Kidney glomerular epithelial cell (primary cell): ENCODE measurements around the gene PXK.
"Not testable (repeated sequence)": the region's sequence is repeated elsewhere in the genome, so short reads cannot be mapped to it uniquely, and the experiment has no call there.

Source experiments
- DNase-seq: peaks from one replicate; lab custom pipeline; 2025; lab: John Stamatoyannopoulos, UW

Gene PXK

DNA sequence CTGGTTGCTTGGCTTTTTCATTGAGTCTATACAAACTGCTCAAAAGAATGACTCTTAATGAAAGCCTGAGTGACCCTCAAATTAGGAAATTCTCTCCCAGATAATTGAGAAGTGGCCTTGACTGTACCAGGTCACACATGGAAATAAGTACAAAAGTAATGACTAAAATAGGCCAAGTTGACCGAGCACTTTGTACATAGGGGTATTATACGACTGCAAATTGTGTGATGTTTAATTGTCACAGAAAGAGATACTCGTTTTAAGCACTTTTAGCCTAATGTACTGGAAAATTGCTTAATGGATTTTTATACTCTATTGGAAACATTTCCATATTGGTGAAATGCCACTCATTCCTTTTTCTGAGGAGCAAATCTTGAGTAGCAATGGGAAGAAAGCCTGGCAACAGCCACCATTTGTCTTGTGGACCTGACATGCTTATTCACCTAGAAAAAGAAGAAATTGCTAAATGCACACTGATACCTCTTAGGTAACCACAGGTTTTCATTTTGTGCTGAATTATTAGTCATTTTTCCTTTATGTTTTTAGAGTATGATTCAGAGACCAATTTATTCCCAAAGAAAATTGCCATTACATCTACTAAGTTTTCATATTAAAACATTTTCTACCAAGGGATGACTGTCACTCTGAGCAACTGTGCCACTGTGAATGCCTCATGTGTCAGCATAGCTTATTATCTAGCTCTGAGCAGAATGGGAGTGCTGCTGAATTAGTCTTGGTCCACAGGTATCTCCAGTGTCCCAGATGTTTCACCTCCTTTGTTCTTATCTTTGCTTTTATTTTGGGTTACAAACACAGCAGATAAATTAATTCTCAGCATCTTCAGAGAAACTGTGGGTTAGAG, 8.9 kb upstream of the PXK start:
- DNase-seq = no peak

DNA sequence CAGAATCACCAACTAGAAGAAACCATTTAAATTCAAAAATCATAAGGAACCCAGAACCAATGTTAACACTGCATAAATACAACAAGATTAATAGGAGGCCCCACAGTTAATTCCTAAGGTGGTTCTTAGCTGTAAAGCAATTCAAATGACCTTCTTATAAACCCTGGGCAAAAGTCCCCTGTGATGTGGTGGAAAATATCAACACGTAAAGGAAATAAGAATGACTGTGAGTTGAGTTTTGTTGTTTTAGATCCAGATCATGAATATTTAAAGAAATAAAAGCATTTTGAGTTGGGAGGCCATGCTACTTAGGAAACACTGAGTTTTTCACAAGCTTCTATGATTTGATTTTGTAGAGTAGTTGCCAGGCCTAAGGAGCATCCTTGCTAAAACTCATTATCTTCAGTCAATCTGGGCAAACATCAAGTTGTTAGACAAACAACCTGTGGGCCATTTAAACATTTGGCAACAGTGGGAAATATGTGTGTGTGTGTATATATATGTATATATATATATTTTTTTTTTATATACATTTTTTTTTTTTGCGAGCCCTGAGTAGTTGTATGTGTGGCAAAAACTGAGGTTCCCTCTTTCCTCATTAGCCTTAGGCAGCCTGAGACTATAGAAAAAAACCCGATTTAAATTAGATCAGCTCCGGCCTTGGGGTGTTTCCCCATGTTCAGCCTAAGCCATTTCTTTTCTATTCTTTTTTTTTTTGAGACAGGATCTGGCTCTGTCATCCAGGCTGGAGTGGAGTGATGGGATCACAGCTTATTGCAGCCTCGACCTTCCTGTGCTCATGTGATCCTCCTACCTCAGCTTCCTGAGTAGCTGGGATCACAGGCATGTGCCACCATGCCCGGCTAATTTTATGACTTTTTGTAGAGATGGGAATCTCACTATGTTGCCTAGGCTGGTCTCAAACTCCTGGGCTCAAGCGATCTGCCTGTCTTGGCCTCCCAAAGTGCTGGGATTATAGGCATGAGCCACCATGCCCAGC, 8.0 kb upstream of the PXK start:
- DNase-seq = no peak

DNA sequence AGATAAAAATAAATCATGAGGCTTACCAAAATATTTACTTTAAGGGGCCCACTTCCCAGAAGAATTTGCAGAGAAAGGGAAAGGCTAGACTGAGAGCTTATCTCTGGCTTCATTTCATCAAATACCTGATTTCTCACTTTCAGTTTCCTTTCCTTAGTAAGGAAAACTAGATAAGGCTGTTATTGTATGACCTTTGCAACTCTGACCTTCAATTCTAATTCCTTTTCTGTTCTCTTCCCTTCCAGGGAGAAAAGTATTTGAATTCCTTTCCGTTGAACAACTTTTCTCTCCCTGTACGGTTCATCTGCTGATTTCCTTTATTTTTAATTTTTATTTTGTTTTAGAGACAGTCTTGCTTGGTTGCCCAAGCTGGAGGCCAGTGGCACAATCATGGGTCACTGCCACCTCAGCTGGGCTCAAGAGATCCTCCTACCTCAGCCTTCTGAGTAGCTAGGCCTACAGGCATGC, 7.1 kb upstream of the PXK start:
- DNase-seq = peak; percentile 68

DNA sequence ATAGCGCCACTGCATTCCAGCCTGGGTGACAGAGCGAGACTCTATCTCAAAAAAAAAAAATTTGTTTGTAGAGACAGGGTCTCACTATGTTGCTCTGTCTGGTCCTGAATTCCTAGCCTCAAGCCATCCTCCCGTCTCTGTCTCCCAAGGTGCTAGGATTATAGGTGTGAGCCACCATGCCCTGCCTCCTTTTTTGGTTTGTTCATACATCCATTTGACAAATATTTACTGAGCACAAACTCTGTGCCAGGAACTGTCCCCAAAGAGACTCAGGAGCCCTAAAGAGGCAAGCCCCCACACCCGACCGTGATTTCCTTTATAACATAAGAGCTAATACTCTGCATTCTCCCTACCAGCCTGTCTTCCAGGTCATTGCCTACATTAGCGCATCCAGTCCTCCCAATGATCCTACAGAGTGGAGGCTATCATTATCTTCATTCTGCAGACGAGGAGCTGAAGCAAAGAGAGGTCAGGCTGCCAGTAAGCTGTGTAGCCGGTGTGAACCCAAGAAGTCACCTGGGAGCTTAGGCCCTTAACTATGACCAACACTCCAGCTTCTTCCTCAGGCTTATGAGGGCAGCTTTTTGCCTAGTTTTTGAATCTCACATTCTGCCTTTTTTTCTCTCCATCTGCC, 6.3 kb upstream of the PXK start:
- DNase-seq = no peak

DNA sequence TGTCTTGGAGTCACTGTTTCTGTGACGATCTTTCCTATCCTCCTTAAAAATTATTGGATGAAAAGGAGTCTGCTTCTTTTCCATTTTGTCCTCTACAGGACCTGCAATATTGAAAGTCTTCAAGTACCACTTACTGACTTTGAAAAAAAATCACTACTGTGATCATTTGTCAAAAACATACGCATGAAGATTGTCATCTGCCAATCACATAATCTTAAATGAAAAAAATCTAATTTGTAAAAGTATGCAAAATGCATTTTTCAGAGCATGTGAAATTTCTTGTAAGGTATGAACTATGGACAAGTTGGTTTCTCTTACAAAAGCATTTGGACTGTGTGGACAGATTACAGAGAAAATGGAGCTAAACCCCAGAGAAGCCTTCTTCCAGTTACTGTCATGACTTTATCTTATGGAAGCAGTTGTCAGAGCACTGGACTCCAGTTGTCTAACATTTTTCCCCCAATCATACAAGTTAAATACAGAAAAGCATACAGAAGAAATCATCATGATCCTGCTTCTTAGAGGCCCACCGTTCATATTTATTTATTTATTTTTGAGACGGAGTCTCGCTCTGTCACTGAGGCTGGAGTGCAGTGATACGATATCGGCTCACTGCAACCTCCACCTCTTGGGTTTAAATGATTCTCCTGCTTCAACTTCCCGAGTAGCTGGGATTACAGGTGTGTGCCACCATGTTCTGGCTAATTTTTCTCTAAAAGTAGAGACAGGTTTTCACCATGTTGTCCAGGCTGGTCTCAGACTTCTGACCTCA, 3.4 kb upstream of the PXK start:
- DNase-seq = no peak

DNA sequence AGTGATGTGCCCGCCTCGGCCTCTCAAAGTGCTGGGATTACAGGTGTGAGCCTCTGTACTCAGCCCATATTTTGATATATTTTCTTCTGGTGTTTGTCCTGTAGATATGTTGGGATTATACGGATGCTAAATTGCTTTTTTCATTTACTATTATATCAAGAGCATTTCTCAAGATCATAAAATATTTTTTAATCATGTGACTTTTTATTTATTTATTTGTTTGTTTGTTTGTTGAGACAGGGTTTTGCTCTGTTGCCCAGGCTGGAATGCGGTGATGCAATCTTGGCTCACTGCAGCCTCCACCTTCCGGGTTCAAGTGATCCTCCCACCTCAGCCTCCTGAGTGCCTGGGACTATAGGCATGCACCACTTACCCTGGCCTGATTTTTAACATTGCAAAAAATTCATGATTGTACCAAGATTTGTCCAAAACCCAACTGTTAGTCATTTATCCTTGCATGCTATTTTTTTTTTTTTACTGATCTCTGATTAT, 2.7 kb upstream of the PXK start:
- no peak for DNase-seq

DNA sequence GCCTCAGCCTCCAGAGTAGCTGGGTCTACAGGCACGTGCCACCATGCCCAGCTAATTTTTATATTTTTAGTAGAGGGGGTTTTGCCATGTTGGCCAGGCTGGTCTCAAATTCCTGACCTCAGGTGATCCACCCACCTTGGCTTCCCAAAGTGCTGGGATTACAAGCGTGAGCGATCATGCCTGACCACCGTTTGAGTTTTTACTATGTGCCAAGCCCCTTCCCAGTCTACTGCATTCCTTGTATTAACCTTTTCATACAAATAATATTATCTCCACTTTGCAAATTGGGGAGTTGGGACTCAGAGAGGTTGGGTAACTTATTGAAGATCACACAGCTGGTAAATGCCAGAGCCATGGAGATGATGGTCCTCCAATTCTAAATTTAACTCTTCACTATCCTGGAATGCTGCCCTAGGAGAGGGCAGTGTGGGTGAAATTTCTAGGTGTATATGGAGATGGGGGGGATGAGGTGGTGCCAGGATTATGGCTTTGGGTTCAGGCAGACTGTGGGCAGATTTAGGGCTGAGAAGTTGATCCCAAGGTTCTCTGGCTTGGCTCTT, 1.0 kb upstream of the PXK start:
- DNase-seq = no peak

DNA sequence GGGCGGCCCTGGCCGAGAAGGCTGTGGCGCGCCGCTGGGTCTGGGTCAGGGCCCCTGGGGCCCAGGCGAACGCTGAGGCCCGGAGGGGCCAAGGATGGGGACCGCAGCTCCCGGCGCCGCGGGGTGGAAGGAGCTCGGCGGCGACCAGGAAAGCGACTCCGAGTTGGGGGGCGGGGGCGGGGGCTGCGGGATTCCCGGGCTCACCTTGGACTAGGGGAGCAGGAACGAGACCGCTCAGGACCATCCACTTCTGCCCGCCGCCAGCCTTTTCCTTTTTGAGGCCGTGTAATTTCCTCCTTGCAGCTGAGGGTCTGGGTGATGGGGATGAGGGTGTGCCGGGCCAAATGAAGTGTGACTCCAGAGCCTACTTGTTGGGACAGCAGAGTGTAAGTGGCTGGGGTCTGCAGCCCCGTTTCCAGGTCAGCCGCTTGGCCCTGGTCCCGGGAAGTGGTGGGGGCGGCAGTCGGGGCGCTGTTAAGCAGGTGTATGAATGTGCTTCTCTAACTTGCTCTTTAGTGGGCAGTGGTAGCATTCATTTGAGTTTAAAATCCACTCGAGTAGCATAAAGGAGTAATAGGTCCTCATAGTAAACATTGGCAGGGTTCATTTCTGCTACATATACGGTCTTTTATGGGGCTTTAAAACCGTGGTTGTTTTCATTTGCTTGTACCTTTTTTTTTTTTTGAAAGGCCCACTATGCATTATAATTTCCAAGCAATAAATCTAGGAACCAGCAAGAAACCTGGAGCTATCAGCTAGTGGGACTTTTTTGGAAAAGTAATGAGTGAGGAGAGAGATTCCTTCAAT, 717 bp downstream of the PXK start:
- peak; percentile 38 for DNase-seq

DNA sequence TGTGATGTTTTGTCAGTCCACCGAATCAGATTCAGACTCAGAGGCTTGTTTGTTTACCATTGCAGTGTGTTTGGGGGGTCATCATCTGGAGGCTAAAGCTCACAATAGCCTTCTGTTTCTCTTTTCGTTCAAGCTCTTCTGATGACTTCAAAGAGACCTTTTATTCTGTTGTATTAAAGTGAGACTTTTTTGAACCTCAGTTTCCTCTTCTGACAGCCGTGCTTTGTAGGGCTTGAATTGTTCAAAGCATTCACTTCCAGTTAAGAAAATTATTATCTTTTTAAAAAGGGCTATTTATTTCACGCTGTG, 1.3 kb downstream of the PXK start:
- no peak for DNase-seq

DNA sequence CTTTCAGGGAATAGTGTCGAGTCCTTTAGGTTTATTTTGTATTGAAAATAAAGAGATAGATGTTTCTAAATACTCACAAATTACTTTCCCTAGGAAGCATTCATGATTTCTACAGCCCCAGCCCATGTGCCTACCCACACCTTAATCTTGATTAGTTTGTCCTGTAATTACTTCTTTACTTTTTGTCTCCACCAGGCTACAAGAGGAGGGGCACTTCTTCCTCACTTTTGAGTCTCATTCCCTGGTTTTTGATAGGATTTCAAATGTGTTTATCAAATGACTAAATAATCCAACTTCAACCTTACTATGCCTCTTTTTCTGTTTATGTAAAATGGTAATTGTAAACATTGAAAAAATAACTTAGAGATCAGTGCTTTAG, 1.8 kb downstream of the PXK start:
- no peak for DNase-seq

DNA sequence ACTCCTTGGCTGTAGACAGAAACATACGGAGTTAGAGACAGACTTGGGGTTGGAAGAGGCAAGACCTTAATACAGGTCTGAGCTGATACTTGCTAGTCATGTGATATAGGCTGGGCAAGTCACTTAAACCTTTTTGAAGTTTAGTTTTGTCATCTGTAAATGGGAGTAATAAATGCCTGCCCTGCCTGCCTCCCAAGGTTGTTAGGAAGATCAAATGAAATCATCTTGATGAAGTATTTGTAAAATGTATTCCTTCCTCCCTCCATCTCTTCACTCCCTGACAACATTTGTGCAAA, 2.9 kb downstream of the PXK start:
- DNase-seq = no peak

DNA sequence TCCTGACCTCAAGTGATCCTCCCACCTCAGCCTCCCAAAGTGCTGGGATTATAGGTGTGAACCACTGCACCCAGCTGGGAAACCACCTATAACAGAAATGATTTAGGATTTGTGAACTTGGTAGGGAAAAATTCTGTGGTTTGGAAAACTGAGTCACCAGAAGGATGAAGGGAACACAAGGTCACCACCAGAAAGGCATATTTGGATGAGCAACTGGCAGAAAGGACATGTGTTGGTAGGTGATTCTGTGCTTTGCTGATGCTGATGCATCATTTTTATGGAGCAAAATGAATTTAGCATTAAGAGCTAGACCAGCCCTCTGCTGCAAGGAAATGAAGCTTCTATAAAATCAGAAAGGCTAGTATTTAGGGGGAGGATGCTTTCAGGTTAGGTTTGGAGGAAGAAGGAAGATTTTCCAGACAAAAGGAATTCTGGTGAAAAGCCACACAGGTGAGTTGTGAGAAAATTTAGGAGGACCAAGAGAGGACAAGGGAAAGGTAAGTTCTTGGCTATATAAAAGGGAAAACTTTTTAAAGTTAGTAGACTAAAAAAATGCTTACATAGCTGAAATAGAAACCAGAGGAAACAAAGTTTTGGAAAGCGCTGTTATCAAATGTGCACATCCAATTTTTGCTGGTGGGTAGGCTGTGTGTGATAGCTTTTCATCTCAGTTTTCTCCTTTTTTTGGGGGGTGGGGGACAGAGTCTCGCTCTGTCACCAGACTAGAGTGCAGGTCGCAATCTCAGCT, 3.6 kb downstream of the PXK start:
- peak; percentile 29 for DNase-seq

DNA sequence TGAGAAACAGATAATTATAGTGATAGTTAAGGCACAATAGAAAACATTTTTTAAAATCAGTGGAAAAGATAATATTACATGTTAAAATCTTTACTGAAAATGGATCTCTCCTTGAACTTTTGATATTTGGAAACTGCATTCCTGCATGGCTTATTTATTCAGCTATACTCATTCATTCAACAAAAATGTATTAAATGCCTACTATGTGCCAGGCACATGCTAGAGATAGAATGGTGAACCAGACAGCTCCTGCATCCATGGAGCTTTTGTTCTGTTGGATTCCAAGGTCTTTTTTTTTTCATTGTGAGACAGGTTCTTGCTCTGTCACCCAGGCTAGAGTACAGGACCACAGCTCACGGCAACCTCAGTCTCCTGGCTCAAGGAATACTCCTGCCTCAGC, 4.5 kb downstream of the PXK start:
- DNase-seq = no peak

DNA sequence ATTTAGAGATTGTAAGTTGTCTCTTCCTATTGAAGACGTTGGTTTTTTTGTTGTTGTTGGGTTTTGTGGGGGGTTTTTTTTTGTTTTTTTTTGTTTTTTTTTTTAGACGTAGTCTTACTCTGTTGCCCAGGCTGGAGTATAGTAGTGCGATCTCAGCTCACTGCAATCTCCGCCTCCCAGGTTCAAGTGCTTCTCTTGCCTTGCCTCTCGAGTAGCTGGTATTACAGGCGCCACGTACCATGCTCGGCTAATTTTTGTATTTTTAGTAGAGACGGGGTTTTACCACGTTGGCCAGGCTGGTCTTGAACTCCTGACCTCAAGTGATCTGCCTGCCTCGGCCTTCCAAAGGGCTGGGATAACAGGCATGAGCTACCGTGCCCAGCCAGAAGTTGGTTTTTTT, 6.5 kb downstream of the PXK start:
- DNase-seq = not testable (repeated sequence)

DNA sequence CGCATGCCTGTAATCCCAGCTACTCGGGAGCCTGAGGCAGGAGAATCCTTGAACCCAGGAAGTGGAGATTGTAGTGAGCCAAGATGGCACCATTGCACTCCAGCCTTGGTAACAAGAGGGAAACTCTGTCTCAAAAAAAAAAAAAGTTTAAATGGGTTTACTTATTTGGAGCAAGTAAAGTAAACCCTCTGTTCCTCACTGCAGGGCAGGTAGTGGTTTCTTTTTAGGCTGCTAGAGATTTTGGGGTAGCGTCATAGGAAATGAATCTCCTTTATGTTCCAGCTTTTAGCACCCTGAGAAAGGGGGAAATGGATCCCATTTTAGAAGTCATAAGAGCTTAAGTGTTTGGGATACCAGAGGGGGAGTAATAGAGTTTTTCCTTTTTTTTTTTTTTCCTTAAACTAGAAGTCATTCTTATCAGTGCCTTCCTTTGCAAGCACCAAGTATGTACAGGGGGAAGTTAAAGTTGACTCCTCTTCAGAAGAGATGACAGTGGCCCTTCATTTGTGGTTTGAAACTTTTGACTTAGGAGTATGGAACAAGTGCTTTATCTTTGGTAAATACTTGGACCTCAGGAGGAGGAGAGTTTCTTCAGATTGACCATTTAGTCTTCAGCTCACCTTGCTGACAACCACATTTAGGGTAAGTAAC, 8.0 kb downstream of the PXK start:
- DNase-seq = no peak

DNA sequence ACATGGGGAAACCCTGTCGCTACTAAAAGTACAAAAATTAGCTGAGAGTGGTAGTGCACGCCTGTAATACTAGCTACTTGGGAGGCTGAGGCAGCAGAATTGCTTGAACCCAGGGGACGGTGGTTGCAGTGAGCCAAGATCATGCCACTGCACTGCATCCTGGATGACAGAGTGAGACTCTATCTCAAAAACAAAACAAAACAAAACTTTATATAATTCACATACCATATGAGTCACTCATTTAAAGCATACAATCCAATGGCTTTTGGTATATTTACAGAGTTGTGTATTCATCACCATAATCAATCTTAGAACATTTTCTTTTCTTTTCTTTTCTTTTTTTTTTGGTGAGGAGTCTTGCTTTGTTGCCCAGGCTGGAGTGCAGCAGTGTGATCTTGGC, 8.7 kb downstream of the PXK start:
- DNase-seq = no peak

DNA sequence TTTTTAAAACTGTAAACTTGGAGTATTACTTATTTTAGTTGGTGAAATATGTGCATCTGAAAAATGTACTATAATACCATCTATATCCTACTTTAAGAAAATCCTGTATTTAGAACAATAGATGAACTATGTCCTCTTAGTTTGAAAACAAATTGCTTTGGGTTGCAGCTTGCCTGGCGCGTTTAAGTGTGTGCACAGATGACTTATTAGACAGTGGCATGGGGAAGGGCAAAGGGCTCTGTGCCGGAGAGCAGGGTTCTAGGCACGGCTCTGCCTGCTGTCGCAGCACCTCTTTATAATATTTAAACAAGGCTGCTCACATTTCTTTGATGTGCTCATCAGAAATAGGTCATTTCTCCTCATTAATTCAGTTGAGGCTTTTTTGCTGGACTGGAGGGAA, 10.0 kb downstream of the PXK start:
- DNase-seq = no peak

DNA sequence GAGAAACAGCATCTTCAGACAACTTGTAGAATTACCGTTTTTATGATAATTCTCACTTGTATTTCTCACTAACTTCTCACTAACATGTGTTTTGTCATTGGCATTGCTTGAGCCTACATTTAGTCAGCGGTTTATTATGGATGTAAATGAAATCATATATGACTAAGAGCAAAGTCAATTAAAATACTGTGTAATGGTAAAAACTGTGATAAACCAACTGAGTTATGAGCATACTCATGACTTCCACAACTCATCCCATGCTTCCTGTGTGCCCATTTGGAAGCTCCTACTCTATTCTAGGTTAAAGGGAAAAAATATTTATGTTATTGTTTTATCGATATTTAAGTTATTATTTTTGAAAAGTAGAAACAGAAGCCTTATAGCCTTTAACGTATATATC, 12.8 kb downstream of the PXK start:
- no peak for DNase-seq

DNA sequence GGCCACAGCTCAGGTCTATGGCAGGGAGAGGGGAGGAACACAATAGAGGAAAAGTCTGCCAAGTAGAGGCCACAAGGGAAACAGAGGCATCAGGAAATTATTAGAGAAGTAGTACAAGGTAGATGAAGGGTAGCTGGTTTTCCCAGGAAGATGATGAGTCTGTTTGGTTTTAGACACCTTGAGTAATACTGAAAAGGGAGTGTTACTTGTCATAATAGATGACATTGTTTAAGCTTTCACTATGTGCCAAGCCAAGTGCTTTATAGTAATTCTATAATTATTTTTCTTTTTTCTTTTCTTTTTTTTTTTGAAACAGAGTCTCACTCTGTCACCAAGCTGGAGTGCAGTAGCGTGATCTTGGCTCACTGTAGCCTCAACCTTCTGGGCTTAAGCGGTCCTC, 13.7 kb downstream of the PXK start:
- no peak for DNase-seq

DNA sequence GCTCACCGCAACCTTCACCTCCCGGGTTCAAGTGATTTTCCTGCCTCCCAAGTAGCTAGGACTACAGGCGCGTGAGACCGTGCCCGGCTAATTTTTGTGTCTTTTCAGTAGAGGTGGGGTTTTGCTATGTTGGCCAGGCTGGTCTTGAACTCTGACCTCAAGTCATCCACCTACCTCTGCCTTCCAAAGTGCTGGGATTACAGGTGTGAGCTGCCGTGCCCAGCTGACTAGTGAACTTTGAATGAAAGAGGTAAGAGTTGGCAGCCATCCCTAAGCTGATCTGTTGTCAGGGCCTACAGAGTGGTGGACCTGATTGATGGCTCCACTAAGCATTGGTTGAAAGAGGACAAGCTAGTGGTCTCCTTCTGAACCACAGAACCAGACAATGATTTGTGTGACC, 15.3 kb downstream of the PXK start:
- DNase-seq = no peak
